OCI-LY3 (cell line): ENCODE data around the gene SPEN.

Source experiments
- H2AFZ ChIP-seq: fragments of 200-600, 300-600 bp; shearing (Covaris generic); 2 replicates; pipeline ENCODE4 v1.6.0; 2014; ENCODE audit warnings: antibody characterized with exemption, low read depth, low read length
- H3K27ac ChIP-seq: fragments of 200-600, 300-600 bp; sonication (generic); 2 replicates; pipeline ENCODE4 v1.5.1; 2014; ENCODE audit warnings: mild to moderate bottlenecking, low read length, moderate library complexity, mixed read lengths
- H3K27me3 ChIP-seq: fragments of 200-600, 300-600 bp; sonication (generic); 2 replicates; pipeline ENCODE4 v1.6.1; 2014; ENCODE audit warnings: low read depth, low read length, mixed read lengths
- H3K36me3 ChIP-seq: fragments of 200-600, 300-600 bp; sonication (generic); replicated peaks from 2 replicates; pipeline ENCODE3; 2014; ENCODE audit warnings: low read depth, low read length, mixed read lengths
- H3K4me1 ChIP-seq: fragments of 300-600, 200-600 bp; sonication (generic); 2 replicates; pipeline ENCODE4 v1.6.1; 2014; ENCODE audit warnings: low read length, mixed read lengths
- H3K4me2 ChIP-seq: fragments of 200-600, 300-600 bp; sonication (generic); 2 replicates; pipeline ENCODE4 v1.6.1; 2014; ENCODE audit warnings: low read length, mixed read lengths
- H3K4me3 ChIP-seq: fragments of 300-600, 200-600 bp; sonication (generic); 2 replicates; pipeline ENCODE4 v1.5.1; 2014; ENCODE audit warnings: antibody characterized with exemption, mild to moderate bottlenecking, low read length, moderate library complexity
- H3K79me2 ChIP-seq: fragments of 300-600, 200-600 bp; shearing (Covaris generic); 2 replicates; pipeline ENCODE4 v1.6.1; 2014; ENCODE audit warnings: mild to moderate bottlenecking, low read length, mixed read lengths
- H3K9ac ChIP-seq: fragments of 300-600, 200-600 bp; shearing (Covaris generic); 2 replicates; pipeline ENCODE4 v1.6.0; 2014; ENCODE audit warnings: mild to moderate bottlenecking, low read length, moderate library complexity
- H3K9me3 ChIP-seq: fragments of 200-600, 300-600 bp; shearing (Covaris generic); 2 replicates; pipeline ENCODE4 v1.6.1; 2014; ENCODE audit warnings: low read length, mixed read lengths; ENCODE audit not compliant: insufficient read depth
- H4K20me1 ChIP-seq: fragments of 200-600, 300-600 bp; sonication (generic); 2 replicates; pipeline ENCODE4 v1.6.1; 2016; ENCODE audit warnings: low read length, mixed read lengths; ENCODE audit not compliant: insufficient read depth
- CTCF ChIP-seq: fragments of 200-600, 300-600 bp; sonication (generic); IDR thresholded peaks from 2 replicates; pipeline ENCODE4 v1.5.1; 2014; ENCODE audit warnings: antibody characterized with exemption, low read length, low read depth
- EZH2phosphoT487 ChIP-seq: fragments of 200-600 bp; shearing (Covaris generic); IDR thresholded peaks from 2 replicates; pipeline ENCODE4 v1.6.1; 2018; ENCODE audit warnings: antibody characterized with exemption, mixed run types, low read depth

Gene SPEN

DNA sequence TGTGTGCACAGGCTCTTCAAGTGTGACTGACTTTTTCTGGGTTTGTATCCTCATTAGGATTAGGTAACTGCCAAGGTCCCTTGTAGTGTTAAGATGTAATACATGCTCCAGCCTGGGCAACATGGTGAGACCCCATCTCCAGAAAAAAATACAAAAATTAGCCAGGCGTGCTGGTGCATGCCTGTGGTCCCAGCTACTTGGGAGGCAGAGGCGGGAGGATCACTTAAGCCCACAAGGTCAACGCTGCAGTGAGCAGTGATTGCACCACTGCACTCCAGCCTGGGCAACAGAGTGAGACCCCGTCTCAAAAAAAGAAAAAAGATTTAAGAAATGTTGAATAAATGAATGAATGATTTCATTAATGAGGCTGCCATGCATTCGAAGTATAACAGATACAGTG is 113.3 kb downstream of the SPEN start:
- no peak overlapping the region for H3K4me2 ChIP-seq
- H3K79me2 ChIP-seq = peaks cover 8% of the 10 kb centered on the region
- no peaks in the 10 kb centered on the region for H3K27me3 ChIP-seq
- H3K9ac ChIP-seq = no peak overlapping the region
- no peak overlapping the region for H2AFZ ChIP-seq
- H4K20me1 ChIP-seq = no peaks in the 10 kb centered on the region
- H3K27ac ChIP-seq = no peak overlapping the region
- no peaks in the 10 kb centered on the region for H3K9me3 ChIP-seq
- H3K36me3 ChIP-seq = no peaks in the 10 kb centered on the region
- H3K4me3 ChIP-seq = no peak overlapping the region
- no peak for TF ChIP-seq EZH2phosphoT487
- TF ChIP-seq CTCF = no peak
- peaks cover 51% of the 10 kb centered on the region for H3K4me1 ChIP-seq

DNA sequence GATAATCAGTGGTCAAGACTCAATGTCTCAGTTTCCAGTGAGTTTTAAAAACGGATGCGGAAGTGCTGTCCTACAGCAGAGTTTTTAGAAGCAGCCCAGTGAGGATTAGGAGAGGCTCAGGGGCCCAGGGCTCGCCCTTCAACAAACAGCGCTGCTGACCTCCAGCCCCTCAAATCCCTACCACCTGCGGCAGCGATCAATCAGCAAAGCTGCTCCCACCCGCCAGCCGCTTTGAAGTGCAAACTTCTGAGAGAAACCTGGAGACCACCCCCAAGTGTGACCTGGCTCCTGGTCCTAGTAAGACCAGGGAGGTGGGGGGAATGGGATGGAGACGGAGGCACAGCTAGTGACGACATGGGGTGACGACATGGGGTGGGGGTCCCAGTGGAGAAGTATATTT is 114.0 kb downstream of the SPEN start:
- peaks cover 54% of the 10 kb centered on the region for H3K4me1 ChIP-seq
- no peak for TF ChIP-seq EZH2phosphoT487
- no peak for TF ChIP-seq CTCF
- H3K27me3 ChIP-seq = no peaks in the 10 kb centered on the region
- H3K4me2 ChIP-seq = no peak overlapping the region
- H3K9me3 ChIP-seq = no peaks in the 10 kb centered on the region
- H3K27ac ChIP-seq = no peak overlapping the region
- H3K9ac ChIP-seq = no peak overlapping the region
- H3K36me3 ChIP-seq = no peaks in the 10 kb centered on the region
- no peak overlapping the region for H2AFZ ChIP-seq
- no peak overlapping the region for H3K4me3 ChIP-seq
- no peaks in the 10 kb centered on the region for H4K20me1 ChIP-seq
- peaks cover 8% of the 10 kb centered on the region for H3K79me2 ChIP-seq

- Histone ChIP-seq H3K4me3 (no peak overlapping the region), H3K4me2 (peak overlapping the region; percentile 44), H2AFZ (no peak overlapping the region), H3K9me3 (no peaks in the 10 kb centered on the region), H3K27me3 (no peaks in the 10 kb centered on the region), H3K4me1 (peaks cover 60% of the 10 kb centered on the region), H3K36me3 (no peaks in the 10 kb centered on the region), H3K79me2 (peaks cover 11% of the 10 kb centered on the region), H4K20me1 (no peaks in the 10 kb centered on the region), H3K27ac (no peak overlapping the region; the same call in 1 of the 2 replicates), H3K9ac (0 out of 2 replicates have a peak overlapping the region, but pooled peaks have one; percentile 3)
- TF ChIP-seq CTCF (no peak), EZH2phosphoT487 (no peak)
Measured at GRCh38 chr1:15962176-15962575, 114.7 kb downstream of the SPEN start.

DNA sequence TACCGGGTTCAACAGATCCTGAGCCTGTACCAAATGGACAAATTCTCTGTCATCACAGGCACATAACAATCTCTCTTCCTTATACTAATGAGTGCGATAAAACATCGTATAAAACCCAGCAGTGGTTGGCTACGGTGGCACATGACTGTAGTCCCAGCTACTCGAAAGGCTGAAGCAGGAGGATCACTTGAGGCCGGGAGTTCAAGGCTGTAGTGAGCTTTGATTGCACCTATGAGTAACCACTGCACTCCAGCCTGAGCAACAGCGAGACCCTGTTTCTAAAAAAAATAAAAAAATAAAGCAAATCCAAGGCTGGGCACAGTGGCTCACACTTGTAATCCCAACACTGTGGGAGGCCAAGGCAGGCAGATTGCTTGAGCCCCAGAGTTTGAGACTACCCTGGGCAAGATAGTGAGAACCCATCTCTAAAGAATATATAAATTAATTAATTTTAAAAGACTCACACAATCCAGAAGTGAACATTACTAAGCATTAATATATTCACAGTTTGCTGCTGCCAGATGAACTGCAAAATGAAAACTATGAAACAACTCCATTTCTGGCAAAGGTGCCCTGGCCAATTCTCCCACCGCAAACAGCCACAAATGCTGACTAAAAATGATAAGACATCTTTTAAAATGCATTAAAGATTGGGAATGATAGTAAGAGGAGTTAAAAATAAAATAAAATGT is 115.3 kb downstream of the SPEN start:
- peaks cover 66% of the 10 kb centered on the region for H3K4me1 ChIP-seq
- H3K4me3 ChIP-seq = peak overlapping the region; percentile 56; the same call in 1 of the 2 replicates
- H3K27ac ChIP-seq = peak overlapping the region; percentile 96
- peak overlapping the region; percentile 50; the same call in 1 of the 2 replicates for H3K9ac ChIP-seq
- H3K79me2 ChIP-seq = peaks cover 18% of the 10 kb centered on the region
- H3K27me3 ChIP-seq = no peaks in the 10 kb centered on the region
- no peaks in the 10 kb centered on the region for H4K20me1 ChIP-seq
- H2AFZ ChIP-seq = no peak overlapping the region
- TF ChIP-seq EZH2phosphoT487 = no peak
- no peak for TF ChIP-seq CTCF
- no peaks in the 10 kb centered on the region for H3K9me3 ChIP-seq
- H3K4me2 ChIP-seq = peak overlapping the region; percentile 81
- H3K36me3 ChIP-seq = peaks cover 3% of the 10 kb centered on the region
